NT2/D1 (cell line): ENCODE data around the gene OSBP2.

Experiments used
- YY1 ChIP-seq: IDR thresholded peaks from 2 replicates; pipeline ENCODE4 v1.6.1; 2011; ENCODE audit not compliant: insufficient read length, insufficient read depth
- ZNF274 ChIP-seq: IDR thresholded peaks from 2 replicates; pipeline ENCODE4 v1.6.1; 2011; ENCODE audit warnings: mild to moderate bottlenecking, low read depth, low read length

GRCh38 chr22:30809086-30809485, 114.4 kb downstream of the OSBP2 start:
- TF ChIP-seq YY1 = no peak
- no peak for TF ChIP-seq ZNF274
